PC-9 (cell line): ENCODE data around the gene CHPF2.

Experiments
- EZH2 ChIP-seq: fragments of 200-600 bp; sonication (generic); IDR thresholded peaks from 2 replicates; pipeline ENCODE4 v1.8.0; 2017; ENCODE audit warnings: antibody characterized with exemption, low read depth
- TF ChIP-seq, protein P1 (sequence below): fragments of 200-600 bp; sonication (generic); conservative IDR thresholded peaks from 2 replicates; pipeline ENCODE4 v1.6.1; 2017; ENCODE audit warnings: mixed run types, antibody characterized with exemption, mild to moderate bottlenecking, moderate library complexity

- no peak for TF ChIP-seq EZH2
- TF ChIP-seq, protein P1, sequence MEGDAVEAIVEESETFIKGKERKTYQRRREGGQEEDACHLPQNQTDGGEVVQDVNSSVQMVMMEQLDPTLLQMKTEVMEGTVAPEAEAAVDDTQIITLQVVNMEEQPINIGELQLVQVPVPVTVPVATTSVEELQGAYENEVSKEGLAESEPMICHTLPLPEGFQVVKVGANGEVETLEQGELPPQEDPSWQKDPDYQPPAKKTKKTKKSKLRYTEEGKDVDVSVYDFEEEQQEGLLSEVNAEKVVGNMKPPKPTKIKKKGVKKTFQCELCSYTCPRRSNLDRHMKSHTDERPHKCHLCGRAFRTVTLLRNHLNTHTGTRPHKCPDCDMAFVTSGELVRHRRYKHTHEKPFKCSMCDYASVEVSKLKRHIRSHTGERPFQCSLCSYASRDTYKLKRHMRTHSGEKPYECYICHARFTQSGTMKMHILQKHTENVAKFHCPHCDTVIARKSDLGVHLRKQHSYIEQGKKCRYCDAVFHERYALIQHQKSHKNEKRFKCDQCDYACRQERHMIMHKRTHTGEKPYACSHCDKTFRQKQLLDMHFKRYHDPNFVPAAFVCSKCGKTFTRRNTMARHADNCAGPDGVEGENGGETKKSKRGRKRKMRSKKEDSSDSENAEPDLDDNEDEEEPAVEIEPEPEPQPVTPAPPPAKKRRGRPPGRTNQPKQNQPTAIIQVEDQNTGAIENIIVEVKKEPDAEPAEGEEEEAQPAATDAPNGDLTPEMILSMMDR: no peak
Measured at GRCh38 chr7:151198945-151199848, 33.1 kb upstream of the CHPF2 start.
